ENCODE results near the gene FADS2.

FADS2 gene

DNA sequence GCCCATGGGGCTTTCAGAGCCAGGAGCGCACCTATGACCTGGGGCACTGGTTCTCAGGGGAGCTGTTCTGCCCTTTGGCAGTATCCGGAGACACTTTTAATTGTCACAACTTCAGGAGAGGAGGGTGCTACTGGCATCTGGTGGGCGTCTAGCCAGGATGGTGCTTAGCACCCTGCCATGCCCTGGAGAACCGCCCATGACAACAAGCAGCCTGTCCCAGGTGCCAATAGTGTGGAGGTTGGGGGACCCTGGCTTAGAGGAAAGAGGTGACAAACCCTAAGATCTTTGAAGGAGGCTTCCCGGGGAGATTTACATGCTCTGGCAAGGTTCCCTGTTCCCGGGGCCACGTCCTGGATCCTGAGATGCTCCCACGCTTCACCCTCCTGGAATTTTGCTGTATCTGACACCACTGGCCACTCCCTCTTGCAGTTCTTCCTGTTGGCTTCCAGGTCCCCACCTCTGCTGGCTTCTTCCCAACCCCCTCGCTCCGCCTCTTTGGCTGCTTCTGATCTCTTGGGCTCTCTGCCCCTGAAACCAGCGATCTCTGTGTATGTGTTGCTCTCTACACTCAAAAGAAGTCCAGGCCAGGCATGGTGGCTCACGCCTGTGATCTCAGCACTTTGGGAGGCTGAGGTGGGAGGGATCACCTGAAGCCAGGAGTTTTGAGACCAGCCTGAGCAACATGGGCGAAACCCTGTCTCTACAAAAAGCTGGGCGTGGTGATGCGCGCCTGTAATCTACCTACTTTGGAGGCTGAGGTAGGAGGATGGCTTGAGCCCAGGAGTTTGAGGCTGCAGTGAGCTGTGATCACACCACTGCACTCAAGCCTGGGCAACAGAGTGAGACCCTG lies 32.2 kb downstream of the FADS2 start:
- in situ Hi-C loops (cut with HindIII; ENCODE audit: low pct_unique_long_range_greater_than_20kb, low sequenced_read_pairs): no loop called here
- no peak for TF ChIP-seq JUND (IDR thresholded peaks at IDR 0.05; ENCODE audit: low read depth)
- DNase-seq (ENCODE audit: low read depth in 1 of 2, low spot score in 1 of 2): peak in 1 of 2 experiments; percentile 76

DNA sequence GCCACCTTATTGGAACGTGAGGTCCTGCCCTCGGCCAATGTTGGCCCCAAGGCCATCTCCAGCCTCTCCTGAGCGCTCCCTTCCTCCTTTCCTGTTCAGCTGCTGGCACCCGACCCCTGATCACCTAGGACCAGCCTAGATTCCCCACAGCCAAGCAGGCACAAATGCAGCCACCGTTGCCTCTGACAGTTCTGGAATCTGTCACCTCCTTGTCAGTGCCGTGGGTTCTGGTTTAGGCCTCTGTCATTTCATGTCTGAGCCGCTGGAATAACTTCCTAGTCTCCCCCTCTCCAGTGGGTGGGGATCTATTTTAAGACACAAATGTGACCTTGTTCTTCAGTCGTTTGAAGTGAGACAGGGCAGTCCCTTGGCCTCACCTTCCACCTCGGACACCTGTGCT lies 33.5 kb downstream of the FADS2 start:
- TF ChIP-seq JUND (IDR thresholded peaks at IDR 0.05; ENCODE audit: low read depth): no peak
- no peak for DNase-seq (ENCODE audit: low read depth in 1 of 2, low spot score in 1 of 2)
- in situ Hi-C loops (cut with HindIII; ENCODE audit: low pct_unique_long_range_greater_than_20kb, low sequenced_read_pairs): no loop called here

DNA sequence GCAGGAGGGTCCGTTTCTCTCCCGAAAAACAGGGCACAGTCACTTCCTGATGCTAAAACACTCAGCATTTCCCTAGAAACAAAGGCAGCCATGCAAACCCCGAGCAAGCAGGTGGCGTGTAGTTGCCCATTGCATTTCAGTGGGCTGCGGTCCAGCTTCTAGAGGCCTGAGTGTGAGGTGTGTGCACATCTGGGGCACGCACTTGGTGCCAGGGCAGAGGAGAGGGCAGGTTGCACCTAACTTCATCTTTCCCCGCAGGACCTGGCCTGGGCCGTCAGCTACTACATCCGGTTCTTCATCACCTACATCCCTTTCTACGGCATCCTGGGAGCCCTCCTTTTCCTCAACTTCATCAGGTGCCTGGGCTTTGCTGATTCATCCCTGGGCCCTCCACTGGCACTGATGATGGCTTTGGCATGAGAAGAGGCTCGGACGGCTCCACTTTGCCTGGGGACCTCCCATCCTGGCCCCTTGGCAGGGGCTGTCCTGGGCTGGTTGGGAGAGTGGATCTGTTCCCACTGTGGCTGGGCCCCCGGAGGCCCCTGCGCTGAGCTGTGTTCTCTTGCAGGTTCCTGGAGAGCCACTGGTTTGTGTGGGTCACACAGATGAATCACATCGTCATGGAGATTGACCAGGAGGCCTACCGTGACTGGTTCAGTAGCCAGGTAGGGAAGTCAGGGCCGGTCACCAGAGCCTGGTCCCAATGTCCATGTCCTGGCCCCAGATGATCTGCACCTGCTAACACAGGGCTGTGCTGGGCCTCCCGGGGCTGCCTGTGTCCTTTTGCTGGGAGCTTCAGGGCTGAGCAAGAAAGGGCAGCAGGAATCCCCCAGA lies 34.8 kb downstream of the FADS2 start:
- TF ChIP-seq JUND (IDR thresholded peaks at IDR 0.05; ENCODE audit: low read depth): no peak
- DNase-seq (ENCODE audit: low read depth in 1 of 2, low spot score in 1 of 2): no peak
- in situ Hi-C loops (cut with HindIII; ENCODE audit: low pct_unique_long_range_greater_than_20kb, low sequenced_read_pairs): no loop called here

- TF ChIP-seq JUND (IDR thresholded peaks at IDR 0.05; ENCODE audit: low read depth): no peak
- in situ Hi-C loops (cut with HindIII; ENCODE audit: low pct_unique_long_range_greater_than_20kb, low sequenced_read_pairs): no loop called here
- DNase-seq (ENCODE audit: low read depth in 1 of 2, low spot score in 1 of 2): no peak
These were observed 35.5 kb downstream of the FADS2 start for GRCh38 chr11:61863548-61864081.

DNA sequence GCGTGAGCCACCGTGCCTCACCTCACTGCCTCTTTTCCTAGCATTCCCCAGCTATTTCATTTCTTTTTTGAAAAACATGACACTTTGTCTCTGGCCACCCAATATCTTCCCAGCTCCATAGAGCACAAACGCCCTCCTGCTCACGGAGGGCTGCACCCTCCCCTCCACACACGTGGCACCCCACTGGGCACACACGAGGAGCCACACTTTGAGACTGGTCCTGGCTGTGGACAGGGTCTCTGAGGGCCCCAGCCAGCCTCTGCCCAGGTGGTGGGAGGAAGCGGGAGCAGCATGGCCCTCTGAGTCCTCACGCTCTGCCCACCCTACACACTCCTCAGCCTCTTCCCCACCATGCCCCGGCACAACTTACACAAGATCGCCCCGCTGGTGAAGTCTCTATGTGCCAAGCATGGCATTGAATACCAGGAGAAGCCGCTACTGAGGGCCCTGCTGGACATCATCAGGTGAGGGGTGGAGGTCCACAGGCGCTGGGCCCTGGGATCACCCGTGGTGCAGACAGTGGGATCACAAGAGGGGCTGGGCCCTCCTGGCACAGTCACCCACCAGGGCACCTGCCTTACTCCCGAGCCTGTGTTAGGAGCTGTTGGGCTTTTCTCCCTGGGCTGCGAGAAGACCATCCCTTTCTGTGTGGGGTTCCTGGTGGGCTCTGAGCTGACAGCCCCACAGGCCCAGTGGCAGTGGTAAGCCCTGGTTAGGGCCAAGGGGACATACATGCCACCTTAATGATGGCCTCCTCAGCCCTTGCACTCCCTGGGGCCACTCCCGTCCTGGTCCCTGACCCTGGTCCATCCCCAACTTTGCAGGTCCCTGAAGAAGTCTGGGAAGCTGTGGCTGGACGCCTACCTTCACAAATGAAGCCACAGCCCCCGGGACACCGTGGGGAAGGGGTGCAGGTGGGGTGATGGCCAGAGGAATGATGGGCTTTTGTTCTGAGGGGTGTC lies 37.0 kb downstream of the FADS2 start:
- no peak for DNase-seq (ENCODE audit: low read depth in 1 of 2, low spot score in 1 of 2)
- TF ChIP-seq JUND (IDR thresholded peaks at IDR 0.05; ENCODE audit: low read depth): no peak
- in situ Hi-C loops (cut with HindIII; ENCODE audit: low pct_unique_long_range_greater_than_20kb, low sequenced_read_pairs): no loop called here

DNA sequence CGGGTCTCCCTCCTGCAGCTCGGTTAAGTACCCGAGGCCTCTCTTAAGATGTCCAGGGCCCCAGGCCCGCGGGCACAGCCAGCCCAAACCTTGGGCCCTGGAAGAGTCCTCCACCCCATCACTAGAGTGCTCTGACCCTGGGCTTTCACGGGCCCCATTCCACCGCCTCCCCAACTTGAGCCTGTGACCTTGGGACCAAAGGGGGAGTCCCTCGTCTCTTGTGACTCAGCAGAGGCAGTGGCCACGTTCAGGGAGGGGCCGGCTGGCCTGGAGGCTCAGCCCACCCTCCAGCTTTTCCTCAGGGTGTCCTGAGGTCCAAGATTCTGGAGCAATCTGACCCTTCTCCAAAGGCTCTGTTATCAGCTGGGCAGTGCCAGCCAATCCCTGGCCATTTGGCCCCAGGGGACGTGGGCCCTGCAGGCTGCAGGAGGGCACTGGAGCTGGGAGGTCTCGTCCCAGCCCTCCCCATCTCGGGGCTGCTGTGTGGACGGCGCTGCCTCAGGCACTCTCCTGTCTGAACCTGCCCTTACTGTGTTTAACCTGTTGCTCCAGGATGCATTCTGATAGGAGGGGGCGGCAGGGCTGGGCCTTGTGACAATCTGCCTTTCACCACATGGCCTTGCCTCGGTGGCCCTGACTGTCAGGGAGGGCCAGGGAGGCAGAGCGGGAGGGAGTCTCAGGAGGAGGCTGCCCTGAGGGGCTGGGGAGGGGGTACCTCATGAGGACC lies 38.3 kb downstream of the FADS2 start:
- in situ Hi-C loops (cut with HindIII; ENCODE audit: low pct_unique_long_range_greater_than_20kb, low sequenced_read_pairs): no loop called here
- DNase-seq (ENCODE audit: low read depth in 1 of 2, low spot score in 1 of 2): no peak
- no peak for TF ChIP-seq JUND (IDR thresholded peaks at IDR 0.05; ENCODE audit: low read depth)

- in situ Hi-C loops (cut with HindIII; ENCODE audit: low pct_unique_long_range_greater_than_20kb, low sequenced_read_pairs): no loop called here
- no peak for TF ChIP-seq JUND (IDR thresholded peaks at IDR 0.05; ENCODE audit: low read depth)
- no peak for DNase-seq (ENCODE audit: low read depth in 1 of 2, low spot score in 1 of 2)
These were observed 38.9 kb downstream of the FADS2 start for GRCh38 chr11:61866958-61867343.

- no peak for TF ChIP-seq JUND (IDR thresholded peaks at IDR 0.05; ENCODE audit: low read depth)
- DNase-seq (ENCODE audit: low read depth in 1 of 2, low spot score in 1 of 2): no peak
- in situ Hi-C loops (cut with HindIII; ENCODE audit: low pct_unique_long_range_greater_than_20kb, low sequenced_read_pairs): no loop called here
These were observed 40.7 kb downstream of the FADS2 start for GRCh38 chr11:61868571-61869428.

DNA sequence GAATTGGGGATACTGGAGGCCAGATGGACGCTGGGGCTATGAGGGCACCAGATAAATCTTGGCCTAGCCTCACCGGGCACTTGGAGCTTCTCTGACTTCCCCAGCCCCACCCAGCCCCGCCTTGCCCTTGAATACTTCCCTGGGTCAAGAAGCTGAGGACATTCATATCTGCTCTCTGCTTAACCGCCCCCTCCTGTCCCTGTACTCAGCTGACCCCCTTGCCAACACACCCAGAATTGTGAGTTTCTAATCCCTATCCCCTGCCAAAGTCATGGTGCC lies 41.3 kb downstream of the FADS2 start:
- no peak for TF ChIP-seq JUND (IDR thresholded peaks at IDR 0.05; ENCODE audit: low read depth)
- DNase-seq (ENCODE audit: low read depth in 1 of 2, low spot score in 1 of 2): no peak
- in situ Hi-C loops (cut with HindIII; ENCODE audit: low pct_unique_long_range_greater_than_20kb, low sequenced_read_pairs): no loop called here

- DNase-seq (ENCODE audit: low read depth in 1 of 2, low spot score in 1 of 2): no peak
- no peak for TF ChIP-seq JUND (IDR thresholded peaks at IDR 0.05; ENCODE audit: low read depth)
- in situ Hi-C loops (cut with HindIII; ENCODE audit: low pct_unique_long_range_greater_than_20kb, low sequenced_read_pairs): no loop called here
These were observed 41.8 kb downstream of the FADS2 start for GRCh38 chr11:61869708-61870451.
